T-helper 9 cell (primary cell): ENCODE measurements around the gene TNS3.

Experiments used
- DNase-seq: peaks from one replicate; pipeline ENCODE4 v3.0.0-alpha.2; 2020

Gene TNS3

DNA sequence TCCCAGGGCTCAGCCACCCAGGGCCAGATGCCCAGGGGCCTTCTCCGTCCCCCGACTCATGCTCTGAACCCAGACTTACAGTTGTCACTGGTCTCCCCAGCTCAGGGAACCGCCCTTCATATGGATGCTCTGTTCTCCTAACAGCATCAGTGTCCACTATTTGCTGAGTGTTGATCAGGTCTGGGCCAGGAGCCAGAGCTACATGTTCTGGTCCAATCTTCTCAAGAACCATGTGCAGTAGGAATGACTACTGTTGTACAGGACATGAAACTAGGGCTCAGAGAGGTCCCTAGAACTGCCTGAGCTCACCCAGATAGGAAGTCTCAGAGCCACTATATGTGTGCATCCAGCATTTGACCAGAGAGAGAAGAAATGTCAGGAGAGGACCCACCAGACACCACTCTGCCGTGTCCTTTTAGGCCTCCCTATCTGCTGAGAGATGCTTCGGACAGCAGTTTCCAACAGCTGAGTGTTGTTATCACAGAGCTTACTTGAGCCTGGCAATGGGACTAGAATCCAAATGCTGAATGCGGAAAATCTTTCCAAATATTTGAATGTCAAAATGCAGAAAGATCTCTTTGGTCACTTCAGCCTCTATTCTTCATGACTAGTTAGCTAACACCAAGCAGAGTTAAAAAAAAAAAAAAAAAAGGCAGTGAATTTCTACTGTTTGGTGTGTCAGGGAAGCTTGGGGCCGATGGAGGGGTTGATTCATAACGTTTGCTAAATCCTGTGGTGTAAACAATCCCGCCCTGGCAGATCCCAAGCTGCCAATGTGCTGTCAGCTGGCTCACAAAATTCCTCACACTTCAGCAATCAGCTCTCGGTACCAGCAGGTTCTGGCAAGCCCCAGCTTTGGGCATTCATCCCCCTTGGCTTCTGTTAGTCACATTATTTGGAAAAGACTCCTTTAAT lies 246.1 kb downstream of the TNS3 start:
- DNase-seq: no peak

DNA sequence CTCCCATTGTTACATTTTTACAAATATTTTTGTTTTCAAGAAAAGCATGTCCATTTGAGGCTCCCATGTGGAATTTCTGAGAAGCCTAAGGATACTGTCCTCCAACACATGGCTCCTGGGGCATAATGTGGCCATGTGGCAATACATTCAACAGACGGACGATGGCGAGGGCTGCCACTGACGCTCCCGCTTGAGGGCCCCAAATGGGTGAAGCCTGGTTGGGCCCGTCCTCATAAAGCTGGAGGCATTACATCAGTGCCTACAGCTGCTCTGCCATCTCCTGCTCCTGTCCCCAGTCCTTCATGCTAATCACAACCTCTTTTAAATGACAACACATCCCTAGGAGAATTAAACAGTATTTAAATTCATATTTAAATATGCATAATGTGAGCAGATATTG lies 246.8 kb downstream of the TNS3 start:
- DNase-seq: no peak

GRCh38 chr7:47333959-47334358 lies 248.0 kb downstream of the TNS3 start:
- DNase-seq: no peak

GRCh38 chr7:47333554-47333887 lies 248.4 kb downstream of the TNS3 start:
- no peak for DNase-seq

- no peak for DNase-seq
Observed at GRCh38 chr7:47332681-47333553, 249.0 kb downstream of the TNS3 start.

DNA sequence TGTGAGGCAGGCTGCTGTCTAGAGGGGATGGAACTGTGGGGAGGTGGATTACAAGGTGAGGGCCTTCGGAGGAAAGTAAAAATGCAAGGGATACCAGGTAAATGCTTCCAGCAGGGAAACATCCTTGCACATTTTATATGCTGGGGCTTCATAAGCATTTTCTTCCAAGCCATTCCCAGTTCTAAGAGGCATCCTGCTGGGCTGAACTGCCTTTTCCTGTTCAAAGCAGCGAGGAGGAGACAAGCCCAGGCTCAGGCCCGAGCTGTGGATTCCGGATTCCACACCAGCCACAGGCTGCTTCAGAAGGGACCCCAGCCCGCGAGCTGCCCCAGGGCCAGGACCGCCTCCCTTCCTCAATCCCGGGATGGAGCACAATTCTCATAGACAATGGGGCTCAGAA lies 249.7 kb downstream of the TNS3 start:
- DNase-seq: no peak

GRCh38 chr7:47331179-47331565 lies 250.7 kb downstream of the TNS3 start:
- no peak for DNase-seq

GRCh38 chr7:47330561-47331178 lies 251.2 kb downstream of the TNS3 start:
- DNase-seq: no peak

DNA sequence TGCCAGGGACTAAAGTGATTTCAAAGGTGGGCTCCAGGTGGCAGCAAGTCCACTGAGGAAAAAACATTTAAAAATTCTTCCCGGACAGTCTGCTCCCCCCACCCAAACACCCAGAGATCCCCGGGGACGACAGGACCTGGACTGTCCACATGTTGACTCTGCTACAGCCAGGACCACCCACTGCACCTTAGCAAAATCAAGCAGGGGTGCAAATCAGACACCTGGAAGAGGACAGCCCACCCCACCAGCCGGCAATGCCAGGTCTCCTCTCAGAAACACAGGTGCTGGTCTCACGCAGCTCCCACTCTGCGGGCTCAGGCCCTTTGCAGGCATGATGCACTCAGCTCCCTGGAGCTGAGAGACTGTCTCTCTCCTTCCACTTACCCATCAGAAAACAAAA lies 251.9 kb downstream of the TNS3 start:
- no peak for DNase-seq

- DNase-seq: no peak
Observed at GRCh38 chr7:47329320-47329926, 252.5 kb downstream of the TNS3 start.

- no peak for DNase-seq
Observed at GRCh38 chr7:47328392-47329319, 253.3 kb downstream of the TNS3 start.

DNA sequence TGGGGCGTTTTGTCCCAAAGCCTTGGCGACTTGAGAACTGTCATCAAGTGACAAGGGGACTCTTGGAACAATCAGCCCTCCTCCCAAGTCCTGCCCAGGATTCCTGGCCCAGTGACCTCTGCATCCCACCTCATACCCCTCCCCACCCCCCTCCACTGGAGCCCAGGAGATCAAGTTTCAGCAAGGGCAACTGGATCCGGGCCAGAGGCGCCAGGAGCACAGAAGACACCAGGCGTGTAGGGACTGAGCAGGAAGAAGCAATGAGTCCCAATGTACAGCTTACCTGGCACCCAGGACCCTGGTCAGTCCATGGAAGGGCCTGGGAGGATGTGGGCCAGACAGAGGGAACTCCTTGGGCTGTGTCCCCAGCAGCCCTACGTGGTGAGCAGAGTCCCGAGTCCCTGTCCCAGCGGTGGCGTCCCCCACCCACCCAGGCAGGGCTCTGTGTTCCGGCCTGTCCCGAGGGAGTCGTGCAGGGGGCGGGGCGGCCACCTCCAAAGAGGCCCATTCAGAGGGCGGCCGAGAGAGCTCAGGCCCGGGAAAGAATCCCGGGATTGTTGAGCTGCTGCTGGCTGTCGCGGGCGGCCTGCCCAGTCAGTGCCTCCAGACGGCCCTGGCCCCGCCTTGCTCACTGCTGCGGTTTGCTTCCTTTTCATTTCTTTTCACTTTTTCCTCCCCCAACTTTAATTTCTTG lies 254.1 kb downstream of the TNS3 start:
- no peak for DNase-seq

DNA sequence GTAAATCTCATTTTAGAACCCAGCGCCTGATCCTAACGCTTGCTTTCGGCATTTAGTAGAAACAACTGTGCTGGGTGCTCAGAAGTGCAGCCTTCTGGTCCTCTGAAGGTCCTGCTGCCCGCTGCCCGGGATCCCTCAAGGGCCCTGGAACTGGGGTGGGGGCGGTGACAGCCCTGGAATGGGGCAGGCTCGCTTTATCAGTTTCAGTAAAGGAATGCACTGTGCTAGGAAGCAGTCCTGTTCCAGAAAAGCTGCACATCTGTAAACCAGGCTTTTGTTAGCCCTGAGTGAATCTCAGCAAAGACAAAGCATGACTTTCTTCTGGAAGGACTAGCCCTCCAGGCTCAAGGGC lies 254.6 kb downstream of the TNS3 start:
- DNase-seq: no peak

DNA sequence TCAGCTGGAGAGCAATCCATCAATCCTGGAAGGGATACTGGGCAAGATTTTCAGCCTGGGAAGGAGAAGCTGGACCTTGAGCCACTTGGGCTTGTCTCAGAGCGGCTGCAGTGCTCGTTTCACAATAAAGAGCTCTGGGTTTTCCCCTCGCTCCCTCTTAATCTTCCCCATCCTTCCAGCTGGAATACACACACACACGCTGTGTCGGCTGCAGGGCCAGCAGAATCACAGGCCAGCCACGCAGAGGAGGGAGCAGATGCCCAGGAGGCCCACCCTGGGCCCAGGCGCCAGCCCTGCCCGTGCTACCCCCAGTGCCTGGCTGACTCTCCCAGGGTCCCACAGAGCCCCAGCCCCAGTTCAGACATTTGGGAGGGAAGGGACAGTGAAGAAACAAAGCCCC lies 255.1 kb downstream of the TNS3 start:
- DNase-seq: no peak

GRCh38 chr7:47326220-47326619 lies 255.7 kb downstream of the TNS3 start:
- DNase-seq: no peak

DNA sequence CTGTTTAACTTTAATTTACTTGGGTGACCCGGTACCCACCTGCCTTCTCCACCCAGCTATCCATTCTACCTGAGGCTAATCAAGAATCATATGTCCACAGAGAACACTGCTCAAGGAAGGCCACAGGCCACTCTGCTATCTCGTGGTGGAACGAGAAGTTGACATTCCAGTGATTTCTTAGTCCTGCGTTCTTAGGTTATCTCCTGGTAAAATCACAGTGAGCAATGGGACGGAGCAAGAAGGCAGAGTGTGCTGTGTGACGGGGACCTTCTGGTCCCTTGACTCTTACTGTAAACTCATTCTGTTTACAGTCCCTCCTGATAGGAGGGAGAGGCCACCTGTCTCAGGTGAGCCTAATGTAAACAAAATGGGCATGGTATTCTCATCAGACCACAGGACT lies 256.6 kb downstream of the TNS3 start:
- no peak for DNase-seq

DNA sequence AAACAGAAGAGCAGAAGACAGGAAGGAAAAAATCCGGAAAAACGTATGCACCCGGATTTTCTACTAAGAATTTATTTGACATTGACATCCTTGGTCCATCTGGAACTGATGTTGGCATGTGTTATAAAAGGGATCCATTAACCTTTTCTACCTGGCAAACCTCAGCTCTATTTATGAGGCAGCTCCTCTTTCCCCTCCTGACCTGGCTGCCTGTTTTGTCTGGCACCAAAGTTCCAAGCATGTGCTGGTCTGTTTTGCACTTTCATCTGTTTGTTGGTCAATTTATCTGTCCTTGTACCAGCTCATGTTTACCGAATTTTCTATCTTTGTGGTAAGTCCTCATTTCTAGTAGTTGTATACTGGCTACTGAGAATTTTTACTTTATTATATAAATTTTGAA lies 258.0 kb downstream of the TNS3 start:
- DNase-seq: no peak

- no peak for DNase-seq
Observed at GRCh38 chr7:47322731-47323130, 259.2 kb downstream of the TNS3 start.

DNA sequence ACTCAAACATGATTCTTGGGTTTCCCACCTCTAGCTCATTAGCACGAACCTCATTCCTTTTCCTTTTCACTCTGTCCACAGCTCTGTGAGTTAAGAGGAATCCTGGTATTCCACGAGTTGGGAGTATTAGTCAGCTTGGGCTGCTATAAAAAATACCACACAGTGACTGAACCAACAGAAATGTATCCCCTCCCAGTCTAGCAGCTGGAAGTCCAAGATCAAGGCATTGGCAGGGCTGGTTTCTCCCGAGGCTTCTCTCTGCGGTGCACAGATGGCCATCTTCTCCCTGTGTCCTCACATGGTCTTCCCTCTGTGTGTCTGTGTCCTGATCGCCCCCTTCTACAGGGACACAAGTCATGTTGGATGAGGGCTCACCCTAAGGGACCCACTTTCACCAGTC lies 261.6 kb downstream of the TNS3 start:
- no peak for DNase-seq

DNA sequence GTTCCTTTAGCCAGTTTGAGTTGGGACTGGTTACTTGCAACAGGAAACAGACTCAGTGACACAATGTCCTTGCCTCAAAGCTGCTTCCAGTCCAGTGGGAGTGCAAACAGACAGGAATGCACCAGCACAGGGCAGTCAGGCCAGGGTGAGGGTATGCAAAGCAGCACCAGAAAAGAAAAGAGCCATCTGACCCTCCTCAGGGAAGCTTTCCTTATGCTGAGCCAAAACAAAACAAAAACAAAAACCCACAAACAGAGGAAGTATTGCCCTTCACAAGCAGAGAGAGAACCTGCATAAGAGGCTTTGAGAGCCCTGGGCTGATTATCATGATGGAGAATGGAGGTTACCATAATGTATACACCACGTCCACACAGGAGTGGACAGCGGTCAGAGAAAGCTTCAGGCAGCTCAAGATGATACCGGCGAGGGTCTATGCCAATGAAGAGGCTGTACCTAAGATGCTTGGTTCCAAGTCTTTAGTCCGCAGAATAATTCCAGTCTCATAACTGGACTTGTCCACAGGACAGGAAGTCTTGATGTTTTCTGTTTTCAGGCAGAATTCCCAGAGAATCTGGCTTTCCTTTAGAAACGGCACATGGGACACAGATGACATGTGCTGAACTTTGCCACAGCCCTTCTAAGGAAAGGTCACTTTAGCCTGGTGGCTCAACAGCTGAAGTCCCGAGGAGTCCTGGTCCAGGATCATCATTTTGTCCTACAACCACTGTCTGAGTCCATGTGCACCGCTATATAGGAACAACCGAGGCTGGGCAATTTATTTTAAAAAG lies 263.3 kb downstream of the TNS3 start:
- no peak for DNase-seq

DNA sequence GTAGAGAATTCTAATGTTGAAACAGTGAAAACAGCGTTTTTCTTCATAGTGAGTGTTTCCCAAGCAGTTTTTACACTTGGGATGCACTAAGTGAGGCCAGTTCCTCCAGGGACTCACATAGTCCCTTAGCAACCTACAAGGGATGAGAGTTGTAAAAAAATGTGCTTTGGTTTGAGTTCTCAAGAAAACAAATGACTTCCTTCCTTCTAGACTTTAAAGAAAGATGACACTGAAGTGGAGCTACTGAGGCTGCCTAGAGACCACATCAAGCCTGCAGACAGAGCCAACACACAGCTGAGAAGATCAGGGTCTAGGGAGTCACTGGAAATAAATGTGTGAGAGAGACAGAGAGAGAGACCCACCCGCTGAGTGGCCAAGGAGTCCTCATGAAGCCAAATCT lies 264.4 kb downstream of the TNS3 start:
- DNase-seq: no peak
